GM21515 (cell line): ENCODE results near the gene PACSIN2.
"Not testable (repeated sequence)": the region's sequence is repeated elsewhere in the genome, so short reads cannot be mapped to it uniquely, and the experiment has no call there.

Experiments
- ATAC-seq: cut with Tn5 transposase; IDR thresholded peaks from one replicate; pipeline ENCODE4 v1.9.1; 2021; ENCODE audit not compliant: unreplicated experiment

PACSIN2 gene

GRCh38 chr22:42967933-42968332 lies 47.0 kb downstream of the PACSIN2 start:
- ATAC-seq, result no peak

- no peak for ATAC-seq
Observed at GRCh38 chr22:42967005-42967404, 47.9 kb downstream of the PACSIN2 start.

GRCh38 chr22:42966497-42966896 lies 48.5 kb downstream of the PACSIN2 start:
- ATAC-seq, result no peak

- ATAC-seq, result no peak
Observed at GRCh38 chr22:42964994-42965699, 49.8 kb downstream of the PACSIN2 start.

- no peak for ATAC-seq
Observed at GRCh38 chr22:42963231-42963595, 51.7 kb downstream of the PACSIN2 start.

GRCh38 chr22:42962295-42963230 lies 52.4 kb downstream of the PACSIN2 start:
- ATAC-seq, result no peak

GRCh38 chr22:42961810-42962209 lies 53.1 kb downstream of the PACSIN2 start:
- no peak for ATAC-seq

GRCh38 chr22:42961400-42961690 lies 53.6 kb downstream of the PACSIN2 start:
- ATAC-seq, result not testable (repeated sequence)

- ATAC-seq, result no peak
Observed at GRCh38 chr22:42960531-42961399, 54.2 kb downstream of the PACSIN2 start.

GRCh38 chr22:42959576-42960509 lies 55.1 kb downstream of the PACSIN2 start:
- ATAC-seq, result no peak

GRCh38 chr22:42958937-42959336 lies 56.0 kb downstream of the PACSIN2 start:
- ATAC-seq, result no peak

- no peak for ATAC-seq
Observed at GRCh38 chr22:42957958-42958357, 57.0 kb downstream of the PACSIN2 start.

GRCh38 chr22:42957544-42957943 lies 57.4 kb downstream of the PACSIN2 start:
- no peak for ATAC-seq

GRCh38 chr22:42955848-42956247 lies 59.1 kb downstream of the PACSIN2 start:
- no peak for ATAC-seq

- no peak for ATAC-seq
Observed at GRCh38 chr22:42955087-42955635, 59.8 kb downstream of the PACSIN2 start.

GRCh38 chr22:42953751-42954150 lies 61.2 kb downstream of the PACSIN2 start:
- ATAC-seq, result not testable (repeated sequence)

GRCh38 chr22:42951093-42951710 lies 63.7 kb downstream of the PACSIN2 start:
- no peak for ATAC-seq

- ATAC-seq, result no peak
Observed at GRCh38 chr22:42950281-42950680, 64.7 kb downstream of the PACSIN2 start.

- no peak for ATAC-seq
Observed at GRCh38 chr22:42949159-42949558, 65.8 kb downstream of the PACSIN2 start.

- ATAC-seq, result no peak
Observed at GRCh38 chr22:42948294-42948693, 66.7 kb downstream of the PACSIN2 start.
